HCT116 (cell line): ENCODE measurements around the gene RBM39. TPM values are rescaled to one million over a fixed set of nuclear protein-coding genes. Genes with fewer than 3 reads are reported as not detected.
A peak's percentile ranks its signal among the peaks of the same experiment; 100 is the strongest.

Experiments used
- ATAC-seq: fragments of 200-7000 bp; cut with Tn5 transposase; 2 replicates; pipeline ENCODE4 v1.9.1; 2020; ENCODE audit warnings: mild to moderate bottlenecking, moderate library complexity
- BruUV-seq: library from RNA; stranded (reverse); fragments of 400-500 nt; replicated peaks from 2 replicates; lab custom pipeline; 2021; lab: Mats Ljungman, UMichigan
- CTCF ChIA-PET: fragments of 300-600 bp; sonication (Branson Sonifier 250); formaldehyde crosslinking; loops from one replicate; lab custom pipeline; 2021; ENCODE audit warnings: antibody characterized with exemption; lab: Charles Lee
- POLR2A ChIA-PET: fragments of 300-600, 350-600 bp; sonication (Branson Sonifier 250); formaldehyde crosslinking; loops from one replicate; lab custom pipeline; 2021; ENCODE audit warnings: antibody characterized with exemption; lab: Charles Lee
- RAD21 ChIA-PET, 2 experiments: fragments of 300-600 bp; sonication (Branson Sonifier 250); formaldehyde crosslinking; loops; one replicate each; lab custom pipeline; 2023; ENCODE audit warnings: low total read pairs in 2 of 2; ENCODE audit not compliant: uncharacterized antibody in 2 of 2, unreplicated experiment in 2 of 2, low non-redundant PET in 1 of 2; lab: Charles Lee
- DNase-seq: peaks from one replicate; pipeline ENCODE4 v3.0.0-alpha.2; 2010; ENCODE audit warnings: low read depth, low spot score
- H2AFZ ChIP-seq: fragments of 200-600 bp; shearing (Covaris generic), sonication (generic); 2 replicates; pipeline ENCODE4 v1.6.1; 2017; ENCODE audit warnings: low read depth, mixed run types, mixed read lengths, antibody characterized with exemption, low read length; ENCODE audit not compliant: poor library complexity, severe bottlenecking
- H3K27ac ChIP-seq: 2 replicates; pipeline ENCODE4 v1.5.1; 2012; ENCODE audit warnings: low read depth, low read length
- H3K27me3 ChIP-seq: fragments of 200-600 bp; sonication (generic); 2 replicates; pipeline ENCODE4 v1.6.1; 2016; ENCODE audit warnings: mixed run types, low read length, mixed read lengths; ENCODE audit not compliant: insufficient read depth
- H3K36me3 ChIP-seq, 2 experiments: fragments of 200-500 bp in 1 of 2; fragments of 200-600 bp in 1 of 2; sonication (Bioruptor generic) in 1 of 2; sonication (generic) in 1 of 2; 2 replicates each; pipeline versions ENCODE4 v1.5.1 to v1.6.1; 2014 to 2016; ENCODE audit warnings: low read length in 2 of 2, inconsistent platforms in 1 of 2, mixed read lengths in 1 of 2, mixed run types in 1 of 2; ENCODE audit not compliant: insufficient read depth in 2 of 2, control insufficient read depth in 1 of 2
- H3K4me1 ChIP-seq, 2 experiments: fragments of 200-600 bp in 1 of 2; sonication (generic) in 1 of 2; 2 replicates each; pipeline versions ENCODE4 v1.5.1 to v1.6.1; 2012 to 2017; ENCODE audit warnings: low read length in 2 of 2, inconsistent platforms in 1 of 2, mild to moderate bottlenecking in 1 of 2, mixed read lengths in 1 of 2, mixed run types in 1 of 2, moderate library complexity in 1 of 2; ENCODE audit not compliant: insufficient read depth in 2 of 2, control insufficient read depth in 1 of 2
- H3K4me2 ChIP-seq: fragments of 200-600 bp; sonication (generic); 2 replicates; pipeline ENCODE4 v1.6.1; 2017; ENCODE audit warnings: mixed run types, low read length, mixed read lengths
- H3K4me3 ChIP-seq, 2 experiments: fragments of 200-600 bp in 1 of 2; sonication (generic) in 1 of 2; replicated peaks in 1 of 2; 2 replicates each; pipeline ENCODE4 v1.5.1; 2011 to 2016; ENCODE audit warnings: low read length in 2 of 2, control low read depth in 1 of 2, low read depth in 1 of 2, mild to moderate bottlenecking in 1 of 2, mixed read lengths in 1 of 2, mixed run types in 1 of 2
- H3K79me2 ChIP-seq: fragments of 200-600 bp; sonication (generic); 2 replicates; pipeline ENCODE4 v1.6.1; 2017; ENCODE audit warnings: mild to moderate bottlenecking, mixed run types, low read length, moderate library complexity, mixed read lengths; ENCODE audit not compliant: insufficient read depth
- H3K9ac ChIP-seq: fragments of 200-600 bp; sonication (generic); 2 replicates; pipeline ENCODE4 v1.6.1; 2016; ENCODE audit warnings: low read length, mixed read lengths
- H3K9me2 ChIP-seq: fragments of 200-600 bp; sonication (generic), shearing (Covaris generic); 2 replicates; pipeline ENCODE4 v1.6.1; 2017; ENCODE audit warnings: mixed run types, mild to moderate bottlenecking, moderate library complexity; ENCODE audit not compliant: insufficient read depth
- H3K9me3 ChIP-seq, 2 experiments: fragments of 200-500 bp in 1 of 2; fragments of 200-600 bp in 1 of 2; sonication (Bioruptor generic) in 1 of 2; sonication (generic) in 1 of 2; 2 replicates each; pipeline ENCODE4 v1.6.1; 2014 to 2017; ENCODE audit warnings: low read length in 2 of 2, mixed read lengths in 2 of 2, inconsistent platforms in 1 of 2, low read depth in 1 of 2, mild to moderate bottlenecking in 1 of 2, mixed run types in 1 of 2, moderate library complexity in 1 of 2; ENCODE audit not compliant: control insufficient read depth in 1 of 2, insufficient read depth in 1 of 2
- H4K20me1 ChIP-seq: fragments of 200-600 bp; sonication (generic), shearing (Covaris generic); 2 replicates; pipeline ENCODE4 v1.6.1; 2017; ENCODE audit warnings: mixed run types, mild to moderate bottlenecking, moderate library complexity; ENCODE audit not compliant: insufficient read depth
- CTCF ChIP-seq, 3 experiments: fragments of 200-600 bp in 1 of 3; sonication (generic) in 1 of 3; IDR thresholded peaks in 2 of 3; conservative IDR thresholded peaks in 1 of 3; 2 replicates each; pipeline ENCODE4 v1.5.1; 2012 to 2017; ENCODE audit warnings: low read depth in 2 of 3, low read length in 2 of 3, antibody characterized with exemption in 1 of 3, borderline replicate concordance in 1 of 3, control low read depth in 1 of 3, mild to moderate bottlenecking in 1 of 3, mixed read lengths in 1 of 3, mixed run types in 1 of 3, moderate library complexity in 1 of 3; ENCODE audit not compliant: insufficient read depth in 1 of 3
- JUND ChIP-seq: IDR thresholded peaks from 2 replicates; pipeline ENCODE4 v1.6.1; 2012
- intact Hi-C: fragments of 100-400 bp; cut with micrococcal nuclease; formaldehyde crosslinking; loops from 2 replicates; pipeline ENCODE4 v1.10.0; 2022
- total RNA-seq: library from RNA; stranded (reverse); gene quantifications from one replicate; pipeline ENCODE4 v1.2.1, GENCODE V29; 2021; ENCODE audit not compliant: unreplicated experiment

The RBM39 gene
- total RNA-seq, 1 experiment from 2014 or later, result 234 TPM

- H3K27ac ChIP-seq, result no peak overlapping the region
- POLR2A ChIA-PET, result interaction anchor here (0.8 to 5.2 kb wide), 6 partner anchors 9 to 208 kb away, joined by 3 to 44 read pairs (median 4); no protein-coding TSS in a partner anchor
- H3K36me3 ChIP-seq, result peaks cover 40 to 55% of the 10 kb centered on the region in 2 experiments
- ATAC-seq (no peak), DNase-seq (no peak)
- no peaks in the 10 kb centered on the region for H3K27me3 ChIP-seq
- H2AFZ ChIP-seq, result no peak overlapping the region
- H4K20me1 ChIP-seq, result peaks cover 46% of the 10 kb centered on the region
- intact Hi-C loops, result loop anchor here (10.0 kb wide), 1 partner anchor 215 kb away; the partner anchor contains the start of gene SCAND1
- no peaks in the 10 kb centered on the region for H3K9me2 ChIP-seq
- no TSS peak for BruUV-seq
- peaks cover 10 to 28% of the 10 kb centered on the region in 2 experiments for H3K4me1 ChIP-seq
- H3K9me3 ChIP-seq, result no peaks in the 10 kb centered on the region
- no peak overlapping the region for H3K9ac ChIP-seq
- TF ChIP-seq CTCF (IDR thresholded peaks at IDR 0.05 in 2 of 3, conservative IDR thresholded peaks at IDR 0.05 in 1 of 3; ENCODE audit: borderline replicate concordance in 1 of 3, insufficient read depth in 1 of 3, low read depth in 2 of 3, low read length in 2 of 3) (peak in 2 of 3 experiments; percentile 4 to 35; a peak in 2 of 6 replicates), JUND (no peak)
- peaks cover 84% of the 10 kb centered on the region for H3K79me2 ChIP-seq
- peak overlapping the region; percentile 59; the same call in 1 of the 2 replicates for H3K4me2 ChIP-seq
- RAD21 ChIA-PET, result interaction anchor here in 1 of 2 experiments (0.5 kb wide), 1 partner anchor 40 kb away, joined by 4 read pairs; the partner anchor contains the start of genes NFS1 and ROMO1
- CTCF ChIA-PET, result interaction anchor here (0.7 to 1.2 kb wide), 2 partner anchors 145 to 276 kb away, joined by 3 to 4 read pairs; no protein-coding TSS in a partner anchor
- no peak overlapping the region for H3K4me3 ChIP-seq
Observed at GRCh38 chr20:35739294-35740163, 2.5 kb downstream of the RBM39 start.
